Body of pancreas (tissue), 4 donors: ENCODE results near the gene TNIK. TPM values are rescaled to one million over a fixed set of nuclear protein-coding genes. Genes with fewer than 3 reads are reported as not detected.

ENCODE experiments used
- ATAC-seq: fragments of 150-250 bp; one replicate; pipeline ENCODE4 v1.9.1; 2016
- DNase-seq, 4 donors: peaks; one replicate each; pipeline ENCODE4 v3.0.0-alpha.2; 2019
- H3K27ac ChIP-seq, 4 donors: fragments of 200-600 bp; sonication (generic); 1 replicate in 3 of 4; 2 replicates in 1 of 4; pipeline versions ENCODE4 v1.5.1 to v1.6.1; 2016 to 2019; ENCODE audit warnings: mild to moderate bottlenecking in 1 of 4, mixed read lengths in 1 of 4, moderate library complexity in 1 of 4
- H3K27me3 ChIP-seq, 2 donors: fragments of 200-600 bp; sonication (generic); one replicate each; pipeline ENCODE4 v1.6.0; 2016; ENCODE audit warnings: mild to moderate bottlenecking in 1 of 2
- H3K36me3 ChIP-seq, 2 donors: fragments of 200-600 bp; sonication (generic); replicated peaks in 1 of 2; 2 replicates each; pipeline ENCODE4 v1.5.1; 2016; ENCODE audit warnings: low read depth in 2 of 2; ENCODE audit not compliant: insufficient read depth in 1 of 2
- H3K4me1 ChIP-seq: fragments of 200-600 bp; sonication (generic); one replicate; pipeline ENCODE4 v1.6.0; 2016
- H3K4me3 ChIP-seq, 2 donors: fragments of 200-600 bp; sonication (generic); 1 replicate in 1 of 2; 2 replicates in 1 of 2; pipeline ENCODE4 v1.5.1; 2016 to 2019
- H3K9me3 ChIP-seq, 3 donors: fragments of 200-600 bp; sonication (generic); 1 replicate in 2 of 3; 2 replicates in 1 of 3; pipeline ENCODE4 v1.5.1; 2016
- POLR2A ChIP-seq, 3 donors: fragments of 450-650 bp; IDR thresholded peaks; one replicate each; pipeline ENCODE4 v1.6.1; 2016; ENCODE audit warnings: antibody characterized with exemption in 3 of 3, mild to moderate bottlenecking in 2 of 3
- WGBS, 2 donors: methylation state at CpG; one replicate each; pipeline ENCODE4 v1.1.5; 2017; 5-methylcytosine and 5-hydroxymethylcytosine counted together
- intact Hi-C: fragments of 100-400 bp; cut with DNase I; formaldehyde crosslinking; loops from one replicate; pipeline ENCODE4 v1.15.1; 2023
- total RNA-seq, 2 donors: library from RNA; depleted of rRNA; stranded (reverse); fragments of >200 nt; gene quantifications; one replicate each; pipeline ENCODE4 v1.1.0, GENCODE V29; 2016
- TF ChIP-seq, protein P1 (sequence below), 7 experiments: fragments of 450-650 bp in 4 of 7; fragments of 200-600 bp in 3 of 7; sonication (generic) in 3 of 7; IDR thresholded peaks; one replicate each; pipeline ENCODE4 v1.5.1; 2016 to 2019; ENCODE audit warnings: antibody characterized with exemption in 7 of 7

TNIK gene
- total RNA-seq, 2 donors from 2014 or later = 7.6 to 9.6 TPM

DNA sequence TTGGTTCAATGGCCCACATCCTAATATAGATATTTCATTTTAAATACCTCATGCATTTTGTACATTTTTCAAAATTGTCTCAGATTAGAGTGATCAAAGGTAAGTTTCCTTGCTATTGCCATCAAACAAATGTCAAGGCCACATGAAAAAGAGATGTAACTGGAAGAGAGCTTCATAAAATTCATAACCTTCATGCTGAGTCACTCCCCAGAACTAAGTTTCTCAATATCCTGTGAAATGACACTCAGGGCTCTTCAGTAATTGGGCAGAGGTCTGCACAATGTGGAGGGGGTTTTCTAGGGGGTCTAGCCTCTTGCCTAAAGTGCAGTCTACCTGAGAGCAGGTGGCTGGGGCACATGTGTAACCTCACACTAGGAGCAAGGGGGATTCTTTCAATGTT lies 281.5 kb downstream of the TNIK start:
- no peak for ATAC-seq
- Histone ChIP-seq H3K4me3 (no peak overlapping the region), H3K36me3 (no peaks in the 10 kb centered on the region), H3K4me1 (peaks cover 9% of the 10 kb centered on the region), H3K27me3 (no peaks in the 10 kb centered on the region), H3K9me3 (no peaks in the 10 kb centered on the region), H3K27ac (no peak overlapping the region)
- TF ChIP-seq POLR2A (IDR thresholded peaks at IDR 0.05) = no peak
- TF ChIP-seq, protein P1, sequence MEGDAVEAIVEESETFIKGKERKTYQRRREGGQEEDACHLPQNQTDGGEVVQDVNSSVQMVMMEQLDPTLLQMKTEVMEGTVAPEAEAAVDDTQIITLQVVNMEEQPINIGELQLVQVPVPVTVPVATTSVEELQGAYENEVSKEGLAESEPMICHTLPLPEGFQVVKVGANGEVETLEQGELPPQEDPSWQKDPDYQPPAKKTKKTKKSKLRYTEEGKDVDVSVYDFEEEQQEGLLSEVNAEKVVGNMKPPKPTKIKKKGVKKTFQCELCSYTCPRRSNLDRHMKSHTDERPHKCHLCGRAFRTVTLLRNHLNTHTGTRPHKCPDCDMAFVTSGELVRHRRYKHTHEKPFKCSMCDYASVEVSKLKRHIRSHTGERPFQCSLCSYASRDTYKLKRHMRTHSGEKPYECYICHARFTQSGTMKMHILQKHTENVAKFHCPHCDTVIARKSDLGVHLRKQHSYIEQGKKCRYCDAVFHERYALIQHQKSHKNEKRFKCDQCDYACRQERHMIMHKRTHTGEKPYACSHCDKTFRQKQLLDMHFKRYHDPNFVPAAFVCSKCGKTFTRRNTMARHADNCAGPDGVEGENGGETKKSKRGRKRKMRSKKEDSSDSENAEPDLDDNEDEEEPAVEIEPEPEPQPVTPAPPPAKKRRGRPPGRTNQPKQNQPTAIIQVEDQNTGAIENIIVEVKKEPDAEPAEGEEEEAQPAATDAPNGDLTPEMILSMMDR (IDR thresholded peaks at IDR 0.05) = no peak
- intact Hi-C loops = no loop called here
- no peak for DNase-seq

DNA sequence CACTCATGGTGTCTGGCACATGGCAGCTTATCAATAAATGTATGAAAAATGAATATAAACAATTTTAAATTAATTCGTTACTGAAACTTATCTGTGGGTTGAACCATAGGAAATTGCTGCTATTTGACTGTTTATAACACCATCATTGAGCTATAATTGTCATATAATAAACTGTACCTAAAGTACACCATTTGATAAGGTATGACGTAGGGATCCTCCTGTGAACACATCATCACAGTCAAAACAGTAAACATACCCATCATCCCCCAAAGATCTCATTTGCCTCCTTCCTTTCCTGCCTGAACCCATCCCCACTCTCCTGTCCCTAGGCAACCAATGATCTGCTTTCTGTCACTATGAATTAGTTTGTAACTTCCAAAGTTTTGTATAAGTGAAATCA lies 282.7 kb downstream of the TNIK start:
- DNase-seq = no peak
- Histone ChIP-seq H3K4me1 (peaks cover 9% of the 10 kb centered on the region), H3K36me3 (no peaks in the 10 kb centered on the region), H3K27me3 (no peaks in the 10 kb centered on the region), H3K27ac (no peak overlapping the region), H3K9me3 (no peaks in the 10 kb centered on the region), H3K4me3 (no peak overlapping the region)
- no peak for TF ChIP-seq POLR2A (IDR thresholded peaks at IDR 0.05)
- TF ChIP-seq, protein P1 (IDR thresholded peaks at IDR 0.05) = no peak
- intact Hi-C loops = no loop called here
- no peak for ATAC-seq
- WGBS, 2 donors = 75 to 77% methylated on average over 2 of the region's 2 CpGs

DNA sequence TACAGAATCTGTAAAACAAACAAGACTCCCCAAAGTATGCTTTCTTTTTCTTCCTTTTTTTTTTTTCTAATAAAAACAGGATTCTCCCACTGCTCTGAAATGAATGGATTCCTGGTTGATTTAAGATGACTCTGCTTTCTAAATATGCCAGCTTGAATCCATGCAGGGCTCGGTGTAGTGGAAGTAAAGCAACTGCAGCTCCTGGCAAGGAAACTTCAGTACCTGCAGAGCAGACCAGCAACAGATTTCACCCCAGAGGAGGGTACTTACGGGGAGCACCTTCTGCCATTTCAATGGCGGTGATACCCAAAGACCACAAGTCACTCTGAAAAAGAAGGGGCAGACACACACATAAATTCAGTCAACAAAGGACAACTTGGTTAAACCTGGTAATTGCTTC lies 283.1 kb downstream of the TNIK start:
- Histone ChIP-seq H3K27me3 (no peaks in the 10 kb centered on the region), H3K36me3 (no peaks in the 10 kb centered on the region), H3K4me3 (no peak overlapping the region), H3K9me3 (no peaks in the 10 kb centered on the region), H3K27ac (no peak overlapping the region), H3K4me1 (peaks cover 9% of the 10 kb centered on the region)
- intact Hi-C loops = no loop called here
- TF ChIP-seq, protein P1 (IDR thresholded peaks at IDR 0.05) = no peak
- TF ChIP-seq POLR2A (IDR thresholded peaks at IDR 0.05) = no peak
- WGBS, 2 donors = 91 to 94% methylated on average over 3 of the region's 3 CpGs
- ATAC-seq (no peak), DNase-seq (no peak)

DNA sequence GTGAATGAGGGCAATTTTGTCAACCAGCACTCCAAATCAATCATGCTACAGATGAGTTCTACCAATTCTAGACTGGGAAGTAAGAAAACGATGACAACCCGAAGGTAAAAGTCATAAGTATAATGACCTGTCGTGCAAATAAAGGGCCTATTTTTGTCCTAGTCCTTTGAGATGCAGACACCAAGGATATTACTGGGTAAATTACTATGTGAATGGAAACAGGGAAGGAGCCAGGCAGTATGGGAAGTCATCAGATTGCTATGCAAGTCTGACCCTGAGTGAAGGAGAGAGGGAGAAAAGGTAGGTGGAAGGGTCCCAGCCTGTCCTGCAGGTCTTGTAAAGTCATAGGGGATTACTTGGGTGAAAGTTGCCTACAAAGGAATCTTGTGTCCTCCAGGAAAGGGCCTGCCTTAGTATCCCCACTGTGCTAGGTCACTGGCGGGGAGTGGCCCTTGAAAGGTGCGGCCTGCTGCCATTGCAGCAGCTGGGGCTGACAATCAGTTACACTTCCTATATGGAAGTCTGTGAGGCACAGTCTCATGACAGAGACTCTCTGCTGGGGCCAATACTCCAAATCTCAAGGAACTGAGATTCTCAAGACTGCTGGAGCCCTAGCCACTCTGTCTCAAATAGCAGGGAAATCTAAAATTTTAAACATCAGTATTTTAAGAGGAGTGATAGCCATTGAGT lies 283.8 kb downstream of the TNIK start:
- Histone ChIP-seq H3K27me3 (no peaks in the 10 kb centered on the region), H3K4me3 (no peak overlapping the region), H3K36me3 (no peaks in the 10 kb centered on the region), H3K9me3 (no peaks in the 10 kb centered on the region), H3K4me1 (peaks cover 16% of the 10 kb centered on the region), H3K27ac (no peak overlapping the region)
- intact Hi-C loops = no loop called here
- TF ChIP-seq, protein P1 (IDR thresholded peaks at IDR 0.05) = no peak
- TF ChIP-seq POLR2A (IDR thresholded peaks at IDR 0.05) = no peak
- ATAC-seq (no peak), DNase-seq (no peak)
- WGBS, 2 donors = 93 to 94% methylated on average over 3 to 5 of the region's 5 CpGs

DNA sequence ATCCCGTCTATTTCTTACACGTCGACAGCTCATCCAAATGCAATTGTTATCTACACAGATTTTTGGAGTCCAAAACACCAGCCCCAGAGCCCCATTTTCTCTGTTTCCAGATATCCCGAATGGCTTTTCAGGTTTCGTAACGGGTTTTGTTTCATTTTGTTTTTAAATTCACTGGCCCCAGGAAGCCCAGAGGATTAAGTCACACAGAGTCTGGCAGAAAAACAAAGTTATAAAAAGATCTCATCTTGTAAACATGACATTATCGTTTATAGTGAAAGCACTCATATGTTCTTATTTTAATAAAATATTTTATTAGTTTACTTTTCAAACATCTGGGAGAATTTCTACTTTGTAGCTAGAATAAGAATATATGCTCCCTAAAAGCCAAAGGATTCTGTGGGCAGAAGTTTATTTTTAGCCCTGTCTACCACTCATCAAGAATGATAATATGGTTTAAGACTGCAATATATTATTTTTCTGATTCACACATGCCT lies 284.4 kb downstream of the TNIK start:
- no peak for ATAC-seq
- no peaks in the 10 kb centered on the region for H3K9me3 ChIP-seq
- DNase-seq = no peak
- TF ChIP-seq, protein P1 (IDR thresholded peaks at IDR 0.05) = no peak
- no peak for TF ChIP-seq POLR2A (IDR thresholded peaks at IDR 0.05)
- no peaks in the 10 kb centered on the region for H3K27me3 ChIP-seq
- H3K27ac ChIP-seq = no peak overlapping the region
- 74 to 80% methylated on average over 7 of the region's 7 CpGs for WGBS, 2 donors
- no peak overlapping the region for H3K4me3 ChIP-seq
- H3K36me3 ChIP-seq = no peaks in the 10 kb centered on the region
- intact Hi-C loops = no loop called here
- peaks cover 22% of the 10 kb centered on the region for H3K4me1 ChIP-seq
